Activated CD4-positive, alpha-beta T cell treated with anti-CD3 and anti-CD28 coated beads, Interleukin-10, Interleukin-2, amounts not matched to agents 100 ng/mL and 50 ng/mL, durations not matched to agents 16 hours and 8 hours (primary cell): ENCODE measurements around the gene UQCC5.

ENCODE experiments used
- DNase-seq: peaks from one replicate; pipeline ENCODE4 v3.0.0-alpha.2; 2020

The UQCC5 gene

GRCh38 chr3:52504977-52505376 lies 31.4 kb upstream of the UQCC5 start:
- no peak for DNase-seq

- no peak for DNase-seq
These were observed 30.0 kb upstream of the UQCC5 start for GRCh38 chr3:52506266-52506966.

- DNase-seq, result no peak
These were observed 29.0 kb upstream of the UQCC5 start for GRCh38 chr3:52507359-52507758.

- DNase-seq, result no peak
These were observed 26.6 kb upstream of the UQCC5 start for GRCh38 chr3:52509753-52510328.

GRCh38 chr3:52511509-52511908 lies 24.9 kb upstream of the UQCC5 start:
- DNase-seq, result no peak

- DNase-seq, result no peak
These were observed 24.3 kb upstream of the UQCC5 start for GRCh38 chr3:52512105-52512504.

GRCh38 chr3:52512727-52513126 lies 23.7 kb upstream of the UQCC5 start:
- no peak for DNase-seq

- no peak for DNase-seq
These were observed 23.1 kb upstream of the UQCC5 start for GRCh38 chr3:52513281-52513680.

- DNase-seq, result no peak
These were observed 21.8 kb upstream of the UQCC5 start for GRCh38 chr3:52514576-52514975.

GRCh38 chr3:52515192-52515591 lies 21.2 kb upstream of the UQCC5 start:
- DNase-seq, result no peak

- no peak for DNase-seq
These were observed 19.8 kb upstream of the UQCC5 start for GRCh38 chr3:52516509-52517195.

GRCh38 chr3:52517796-52518722 lies 18.3 kb upstream of the UQCC5 start:
- DNase-seq, result no peak

GRCh38 chr3:52518723-52519444 lies 17.5 kb upstream of the UQCC5 start:
- DNase-seq, result no peak

- no peak for DNase-seq
These were observed 16.8 kb upstream of the UQCC5 start for GRCh38 chr3:52519445-52520140.

GRCh38 chr3:52520141-52520667 lies 16.2 kb upstream of the UQCC5 start:
- no peak for DNase-seq

GRCh38 chr3:52520716-52521487 lies 15.5 kb upstream of the UQCC5 start:
- DNase-seq, result no peak

GRCh38 chr3:52521488-52521824 lies 14.9 kb upstream of the UQCC5 start:
- no peak for DNase-seq

GRCh38 chr3:52521881-52522650 lies 14.3 kb upstream of the UQCC5 start:
- DNase-seq, result no peak

- no peak for DNase-seq
These were observed 13.7 kb upstream of the UQCC5 start for GRCh38 chr3:52522651-52523251.
